ENCODE results near the gene ADCY2. TPM values are rescaled to one million over a fixed set of nuclear protein-coding genes. Genes with fewer than 3 reads are reported as not detected.

The ADCY2 gene
- total RNA-seq, 4 donors from 2014 or later, result 4.8 to 9.1 (median 5.7) TPM

- Histone ChIP-seq H3K36me3 (no peaks in the 10 kb centered on the region), H3K4me3 (no peak overlapping the region), H3K27me3 (no peaks in the 10 kb centered on the region), H3K9me3 (no peaks in the 10 kb centered on the region), H3K27ac (replicated peaks in 1 of 4) (no peak overlapping the region), H3K4me1 (no peaks in the 10 kb centered on the region)
- TF ChIP-seq POLR2AphosphoS5 (IDR thresholded peaks at IDR 0.05) (no peak), EP300 (IDR thresholded peaks at IDR 0.05) (no peak), CTCF (IDR thresholded peaks at IDR 0.05) (no peak), POLR2A (IDR thresholded peaks at IDR 0.05; ENCODE audit: low read depth) (no peak)
- no peak for DNase-seq (ENCODE audit: extremely low spot score)
- intact Hi-C loops (cut with DNase I), result no loop called here
- WGBS, result 95% methylated on average over 2 of the region's 2 CpGs
Observed at GRCh38 chr5:7456206-7456605, 60.3 kb downstream of the ADCY2 start.

- Histone ChIP-seq H3K4me1 (peaks cover 0 to 17% (median under 1%) of the 10 kb centered on the region in 4 donors), H3K27me3 (no peaks in the 10 kb centered on the region), H3K36me3 (no peaks in the 10 kb centered on the region), H3K4me3 (no peak overlapping the region), H3K27ac (replicated peaks in 1 of 4) (no peak overlapping the region), H3K9me3 (no peaks in the 10 kb centered on the region)
- TF ChIP-seq CTCF (IDR thresholded peaks at IDR 0.05) (no peak), POLR2A (IDR thresholded peaks at IDR 0.05; ENCODE audit: low read depth) (no peak), POLR2AphosphoS5 (IDR thresholded peaks at IDR 0.05) (no peak), EP300 (IDR thresholded peaks at IDR 0.05) (no peak)
- intact Hi-C loops (cut with DNase I), result no loop called here
- DNase-seq (ENCODE audit: extremely low spot score), result no peak
- WGBS, result 73% methylated on average over 1 of the region's 1 CpG
Observed at GRCh38 chr5:7461371-7461770, 65.4 kb downstream of the ADCY2 start.

DNA sequence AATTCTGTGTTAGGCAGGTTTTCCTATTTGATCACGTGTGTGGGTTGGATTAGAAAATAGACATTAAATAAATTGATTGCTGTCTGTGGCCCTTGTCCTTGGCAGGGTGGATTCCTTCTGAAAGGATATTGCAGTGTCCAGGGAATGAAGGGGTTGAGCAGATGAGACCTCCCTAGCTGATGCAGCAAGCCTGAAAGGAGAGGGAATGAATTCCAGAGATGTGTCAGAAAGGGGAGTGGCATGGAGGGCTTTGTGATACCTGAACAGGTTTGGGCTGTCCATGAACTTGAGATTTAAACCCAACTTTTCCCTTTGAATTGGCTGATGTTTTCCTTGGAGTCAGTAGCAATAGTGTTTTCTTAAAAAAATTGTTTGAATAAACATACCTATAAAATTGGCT is 66.8 kb downstream of the ADCY2 start:
- peaks cover 0 to 31% (median 7%) of the 10 kb centered on the region in 4 donors for H3K4me1 ChIP-seq

DNA sequence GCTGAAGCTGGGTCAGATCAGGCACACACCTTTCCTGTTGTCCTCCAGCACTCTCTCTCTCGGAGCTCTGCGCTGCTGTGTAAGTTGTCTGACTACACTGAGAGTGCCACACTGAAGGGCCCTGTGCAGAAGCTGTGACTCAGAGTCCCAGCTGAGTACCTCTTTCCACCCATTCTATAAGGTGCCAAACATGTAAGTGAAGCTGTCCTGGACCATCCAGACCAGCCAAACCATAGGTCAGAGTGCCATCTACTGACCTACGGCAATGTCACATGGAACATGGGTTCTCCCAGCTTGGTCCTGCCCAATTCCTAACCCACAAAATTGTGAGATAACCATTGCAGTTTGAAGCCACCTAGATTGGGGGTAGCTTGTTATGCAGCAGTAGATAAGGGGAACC is 68.2 kb downstream of the ADCY2 start:
- intact Hi-C loops (cut with DNase I), result no loop called here
- no peak for DNase-seq (ENCODE audit: extremely low spot score)
- Histone ChIP-seq H3K4me3 (no peak overlapping the region), H3K9me3 (no peaks in the 10 kb centered on the region), H3K36me3 (no peaks in the 10 kb centered on the region), H3K27ac (replicated peaks in 1 of 4) (no peak overlapping the region), H3K27me3 (no peaks in the 10 kb centered on the region), H3K4me1 (peaks cover 0 to 43% (median 19%) of the 10 kb centered on the region in 4 donors)
- no peak for TF ChIP-seq POLR2A (IDR thresholded peaks at IDR 0.05; ENCODE audit: low read depth)
- TF ChIP-seq EP300 (IDR thresholded peaks at IDR 0.05), result no peak
- no peak for TF ChIP-seq CTCF (IDR thresholded peaks at IDR 0.05)
- TF ChIP-seq POLR2AphosphoS5 (IDR thresholded peaks at IDR 0.05), result no peak
- 87% methylated on average over 2 of the region's 3 CpGs for WGBS

More for the DNA sequence above, 66.8 kb downstream of the ADCY2 start:
- Histone ChIP-seq H3K9me3 (no peaks in the 10 kb centered on the region), H3K36me3 (no peaks in the 10 kb centered on the region), H3K27ac (replicated peaks in 1 of 4) (no peak overlapping the region), H3K27me3 (no peaks in the 10 kb centered on the region), H3K4me3 (no peak overlapping the region)
- intact Hi-C loops (cut with DNase I), result no loop called here
- TF ChIP-seq POLR2A (IDR thresholded peaks at IDR 0.05; ENCODE audit: low read depth) (no peak), POLR2AphosphoS5 (IDR thresholded peaks at IDR 0.05) (no peak), EP300 (IDR thresholded peaks at IDR 0.05) (no peak), CTCF (IDR thresholded peaks at IDR 0.05) (no peak)
- DNase-seq (ENCODE audit: extremely low spot score), result no peak
- 91% methylated on average over 1 of the region's 1 CpG for WGBS

DNA sequence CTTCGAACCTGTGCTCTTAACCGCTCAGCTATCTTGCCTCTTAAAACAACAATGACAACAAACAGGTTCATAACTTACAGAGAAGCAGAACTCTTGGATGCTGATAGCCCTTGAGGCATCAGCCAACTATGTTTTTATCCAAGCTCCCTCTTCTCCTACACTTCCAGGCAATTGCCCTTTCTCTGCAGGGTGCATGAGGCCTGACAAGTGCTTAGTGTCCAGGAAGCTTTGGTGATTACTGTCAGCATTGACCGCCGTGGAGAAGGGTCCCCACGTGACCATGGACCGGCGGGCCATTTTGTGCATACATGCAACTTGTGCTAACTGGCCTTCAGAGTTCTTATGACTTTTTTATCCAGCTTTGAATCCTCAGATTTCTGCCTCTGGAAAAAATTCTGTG is 71.2 kb downstream of the ADCY2 start:
- Histone ChIP-seq H3K4me1 (peaks cover 0 to 39% (median 19%) of the 10 kb centered on the region in 4 donors), H3K9me3 (peaks cover 0 to 8% (median 2%) of the 10 kb centered on the region in 4 donors), H3K27me3 (no peaks in the 10 kb centered on the region), H3K36me3 (no peaks in the 10 kb centered on the region), H3K4me3 (no peak overlapping the region), H3K27ac (replicated peaks in 1 of 4) (no peak overlapping the region)
- whole genome bisulfite sequencing, result 81% methylated on average over 7 of the region's 7 CpGs
- DNase-seq (ENCODE audit: extremely low spot score), result no peak
- no peak for TF ChIP-seq CTCF (IDR thresholded peaks at IDR 0.05)
- no peak for TF ChIP-seq POLR2A (IDR thresholded peaks at IDR 0.05; ENCODE audit: low read depth)
- intact Hi-C loops (cut with DNase I), result no loop called here
